HCT116 (cell line): ENCODE data around the gene PEMT. TPM values are rescaled to one million over a fixed set of nuclear protein-coding genes. Genes with fewer than 3 reads are reported as not detected.

Experiments
- ATAC-seq: fragments of 200-7000 bp; cut with Tn5 transposase; 2 replicates; pipeline ENCODE4 v1.9.1; 2020; ENCODE audit warnings: mild to moderate bottlenecking, moderate library complexity
- BruUV-seq: library from RNA; stranded (reverse); fragments of 400-500 nt; replicated peaks from 2 replicates; lab custom pipeline; 2021; lab: Mats Ljungman, UMichigan
- CTCF ChIA-PET: fragments of 300-600 bp; sonication (Branson Sonifier 250); formaldehyde crosslinking; loops from one replicate; lab custom pipeline; 2021; ENCODE audit warnings: antibody characterized with exemption; lab: Charles Lee
- POLR2A ChIA-PET: fragments of 300-600, 350-600 bp; sonication (Branson Sonifier 250); formaldehyde crosslinking; loops from one replicate; lab custom pipeline; 2021; ENCODE audit warnings: antibody characterized with exemption; lab: Charles Lee
- RAD21 ChIA-PET, 2 experiments: fragments of 300-600 bp; sonication (Branson Sonifier 250); formaldehyde crosslinking; loops; one replicate each; lab custom pipeline; 2023; ENCODE audit warnings: low total read pairs in 2 of 2; ENCODE audit not compliant: uncharacterized antibody in 2 of 2, unreplicated experiment in 2 of 2, low non-redundant PET in 1 of 2; lab: Charles Lee
- DNase-seq: peaks from one replicate; pipeline ENCODE4 v3.0.0-alpha.2; 2010; ENCODE audit warnings: low read depth, low spot score
- H2AFZ ChIP-seq: fragments of 200-600 bp; shearing (Covaris generic), sonication (generic); 2 replicates; pipeline ENCODE4 v1.6.1; 2017; ENCODE audit warnings: low read depth, mixed run types, mixed read lengths, antibody characterized with exemption, low read length; ENCODE audit not compliant: poor library complexity, severe bottlenecking
- H3K27ac ChIP-seq: 2 replicates; pipeline ENCODE4 v1.5.1; 2012; ENCODE audit warnings: low read depth, low read length
- H3K27me3 ChIP-seq: fragments of 200-600 bp; sonication (generic); 2 replicates; pipeline ENCODE4 v1.6.1; 2016; ENCODE audit warnings: mixed run types, low read length, mixed read lengths; ENCODE audit not compliant: insufficient read depth
- H3K36me3 ChIP-seq, 2 experiments: fragments of 200-500 bp in 1 of 2; fragments of 200-600 bp in 1 of 2; sonication (Bioruptor generic) in 1 of 2; sonication (generic) in 1 of 2; 2 replicates each; pipeline versions ENCODE4 v1.5.1 to v1.6.1; 2014 to 2016; ENCODE audit warnings: low read length in 2 of 2, inconsistent platforms in 1 of 2, mixed read lengths in 1 of 2, mixed run types in 1 of 2; ENCODE audit not compliant: insufficient read depth in 2 of 2, control insufficient read depth in 1 of 2
- H3K4me1 ChIP-seq, 2 experiments: fragments of 200-600 bp in 1 of 2; sonication (generic) in 1 of 2; 2 replicates each; pipeline versions ENCODE4 v1.5.1 to v1.6.1; 2012 to 2017; ENCODE audit warnings: low read length in 2 of 2, inconsistent platforms in 1 of 2, mild to moderate bottlenecking in 1 of 2, mixed read lengths in 1 of 2, mixed run types in 1 of 2, moderate library complexity in 1 of 2; ENCODE audit not compliant: insufficient read depth in 2 of 2, control insufficient read depth in 1 of 2
- H3K4me2 ChIP-seq: fragments of 200-600 bp; sonication (generic); 2 replicates; pipeline ENCODE4 v1.6.1; 2017; ENCODE audit warnings: mixed run types, low read length, mixed read lengths
- H3K4me3 ChIP-seq, 2 experiments: fragments of 200-600 bp in 1 of 2; sonication (generic) in 1 of 2; replicated peaks in 1 of 2; 2 replicates each; pipeline ENCODE4 v1.5.1; 2011 to 2016; ENCODE audit warnings: low read length in 2 of 2, control low read depth in 1 of 2, low read depth in 1 of 2, mild to moderate bottlenecking in 1 of 2, mixed read lengths in 1 of 2, mixed run types in 1 of 2
- H3K79me2 ChIP-seq: fragments of 200-600 bp; sonication (generic); 2 replicates; pipeline ENCODE4 v1.6.1; 2017; ENCODE audit warnings: mild to moderate bottlenecking, mixed run types, low read length, moderate library complexity, mixed read lengths; ENCODE audit not compliant: insufficient read depth
- H3K9ac ChIP-seq: fragments of 200-600 bp; sonication (generic); 2 replicates; pipeline ENCODE4 v1.6.1; 2016; ENCODE audit warnings: low read length, mixed read lengths
- H3K9me2 ChIP-seq: fragments of 200-600 bp; sonication (generic), shearing (Covaris generic); 2 replicates; pipeline ENCODE4 v1.6.1; 2017; ENCODE audit warnings: mixed run types, mild to moderate bottlenecking, moderate library complexity; ENCODE audit not compliant: insufficient read depth
- H3K9me3 ChIP-seq, 2 experiments: fragments of 200-500 bp in 1 of 2; fragments of 200-600 bp in 1 of 2; sonication (Bioruptor generic) in 1 of 2; sonication (generic) in 1 of 2; 2 replicates each; pipeline ENCODE4 v1.6.1; 2014 to 2017; ENCODE audit warnings: low read length in 2 of 2, mixed read lengths in 2 of 2, inconsistent platforms in 1 of 2, low read depth in 1 of 2, mild to moderate bottlenecking in 1 of 2, mixed run types in 1 of 2, moderate library complexity in 1 of 2; ENCODE audit not compliant: control insufficient read depth in 1 of 2, insufficient read depth in 1 of 2
- H4K20me1 ChIP-seq: fragments of 200-600 bp; sonication (generic), shearing (Covaris generic); 2 replicates; pipeline ENCODE4 v1.6.1; 2017; ENCODE audit warnings: mixed run types, mild to moderate bottlenecking, moderate library complexity; ENCODE audit not compliant: insufficient read depth
- CBX3 ChIP-seq: IDR thresholded peaks from 2 replicates; pipeline ENCODE4 v1.6.1; 2012; ENCODE audit warnings: low read depth
- CTCF ChIP-seq, 3 experiments: fragments of 200-600 bp in 1 of 3; sonication (generic) in 1 of 3; IDR thresholded peaks in 2 of 3; conservative IDR thresholded peaks in 1 of 3; 2 replicates each; pipeline ENCODE4 v1.5.1; 2012 to 2017; ENCODE audit warnings: low read depth in 2 of 3, low read length in 2 of 3, antibody characterized with exemption in 1 of 3, borderline replicate concordance in 1 of 3, control low read depth in 1 of 3, mild to moderate bottlenecking in 1 of 3, mixed read lengths in 1 of 3, mixed run types in 1 of 3, moderate library complexity in 1 of 3; ENCODE audit not compliant: insufficient read depth in 1 of 3
- EGR1 ChIP-seq: IDR thresholded peaks from 2 replicates; pipeline ENCODE4 v1.6.1; 2012; ENCODE audit warnings: low read depth
- EZH2 ChIP-seq: fragments of 200-600 bp; sonication (generic); IDR thresholded peaks from 2 replicates; pipeline ENCODE4 v1.6.1; 2017; ENCODE audit warnings: antibody characterized with exemption, mixed run types
- EZH2phosphoT487 ChIP-seq: fragments of 200-600 bp; IDR thresholded peaks from 2 replicates; pipeline ENCODE4 v1.6.1; 2018; ENCODE audit warnings: antibody characterized with exemption, borderline replicate concordance
- FOSL1 ChIP-seq: IDR thresholded peaks from 2 replicates; pipeline ENCODE4 v1.6.1; 2012; ENCODE audit warnings: low read depth
- JUND ChIP-seq: IDR thresholded peaks from 2 replicates; pipeline ENCODE4 v1.6.1; 2012
- POLR2A ChIP-seq: IDR thresholded peaks from 2 replicates; pipeline ENCODE4 v1.7.0; 2011; ENCODE audit warnings: borderline replicate concordance; ENCODE audit not compliant: insufficient read depth, insufficient read length; ENCODE audit errors: extremely low read depth
- POLR2AphosphoS5 ChIP-seq: IDR thresholded peaks from 2 replicates; pipeline ENCODE4 v1.6.1; 2011; ENCODE audit warnings: mild to moderate bottlenecking, low read depth, low read length, moderate library complexity
- RAD21 ChIP-seq: IDR thresholded peaks from 2 replicates; pipeline ENCODE4 v1.6.1; 2012; ENCODE audit warnings: low read depth, mild to moderate bottlenecking
- REST ChIP-seq: IDR thresholded peaks from 2 replicates; pipeline ENCODE4 v1.6.1; 2012; ENCODE audit warnings: low read depth
- SIN3A ChIP-seq: IDR thresholded peaks from 2 replicates; pipeline ENCODE4 v1.6.1; 2012; ENCODE audit warnings: low read depth
- SP1 ChIP-seq: IDR thresholded peaks from 2 replicates; pipeline ENCODE4 v1.6.1; 2012; ENCODE audit warnings: low read depth
- TCF7L2 ChIP-seq: IDR thresholded peaks from 2 replicates; pipeline ENCODE4 v1.7.0; 2011; ENCODE audit warnings: borderline replicate concordance, inconsistent platforms; ENCODE audit not compliant: insufficient read depth, insufficient read length; ENCODE audit errors: extremely low read depth
- YY1 ChIP-seq: IDR thresholded peaks from 2 replicates; pipeline ENCODE4 v1.6.1; 2011; ENCODE audit warnings: low read length, low read depth, moderate library complexity, mild to moderate bottlenecking; ENCODE audit not compliant: insufficient replicate concordance; ENCODE audit errors: extremely low read depth
- ZBTB33 ChIP-seq: IDR thresholded peaks from 2 replicates; pipeline ENCODE4 v1.6.1; 2011; ENCODE audit warnings: mild to moderate bottlenecking, low read length, moderate library complexity; ENCODE audit not compliant: insufficient replicate concordance; ENCODE audit errors: extremely low read depth
- ZFX ChIP-seq: fragments of 450-650 bp; IDR thresholded peaks from 2 replicates; pipeline ENCODE4 v1.6.1; 2017
- ZNF274 ChIP-seq: fragments of 200-500 bp; sonication (Bioruptor generic); IDR thresholded peaks from 2 replicates; pipeline ENCODE4 v1.6.1; 2014; ENCODE audit warnings: mild to moderate bottlenecking, low read depth, low read length, inconsistent platforms
- intact Hi-C: fragments of 100-400 bp; cut with micrococcal nuclease; formaldehyde crosslinking; loops from 2 replicates; pipeline ENCODE4 v1.10.0; 2022
- total RNA-seq: library from RNA; stranded (reverse); gene quantifications from one replicate; pipeline ENCODE4 v1.2.1, GENCODE V29; 2021; ENCODE audit not compliant: unreplicated experiment

Gene PEMT
- total RNA-seq, 1 experiment from 2014 or later, result 52.1 TPM

GRCh38 chr17:17541640-17542001 lies 49.9 kb downstream of the PEMT start:
- H4K20me1 ChIP-seq, result no peaks in the 10 kb centered on the region
- no TSS peak for BruUV-seq
- no peaks in the 10 kb centered on the region for H3K9me3 ChIP-seq
- no peaks in the 10 kb centered on the region for H3K4me1 ChIP-seq
- no peak overlapping the region for H3K9ac ChIP-seq
- RAD21 ChIA-PET, result no interaction called here
- TF ChIP-seq POLR2A (no peak), POLR2AphosphoS5 (no peak), JUND (no peak), REST (no peak), ZFX (no peak), CBX3 (no peak), EGR1 (no peak), FOSL1 (no peak), CTCF (IDR thresholded peaks at IDR 0.05 in 2 of 3, conservative IDR thresholded peaks at IDR 0.05 in 1 of 3; ENCODE audit: borderline replicate concordance in 1 of 3, insufficient read depth in 1 of 3, low read depth in 2 of 3, low read length in 2 of 3) (no peak), SP1 (no peak), ZBTB33 (no peak), TCF7L2 (no peak), ZNF274 (no peak), EZH2 (no peak), EZH2phosphoT487 (no peak), YY1 (no peak), SIN3A (no peak), RAD21 (no peak)
- intact Hi-C loops, result no loop called here
- no peaks in the 10 kb centered on the region for H3K27me3 ChIP-seq
- no peak for ATAC-seq
- POLR2A ChIA-PET, result no interaction called here
- H2AFZ ChIP-seq, result no peak overlapping the region
- H3K36me3 ChIP-seq, result no peaks in the 10 kb centered on the region
- H3K9me2 ChIP-seq, result no peaks in the 10 kb centered on the region
- H3K79me2 ChIP-seq, result no peaks in the 10 kb centered on the region
- no peak overlapping the region for H3K4me3 ChIP-seq
- H3K4me2 ChIP-seq, result no peak overlapping the region
- H3K27ac ChIP-seq, result no peak overlapping the region
- CTCF ChIA-PET, result no interaction called here
- DNase-seq, result no peak
